CD4-positive, alpha-beta T cell treated with Interleukin-4 for 4 hours (primary cell): ENCODE results near the gene ABCA7.
A peak's percentile ranks its signal among the peaks of the same experiment; 100 is the strongest.

Experiments used
- DNase-seq: peaks from one replicate; pipeline ENCODE4 v3.0.0-alpha.2; 2020

ABCA7 gene

DNA sequence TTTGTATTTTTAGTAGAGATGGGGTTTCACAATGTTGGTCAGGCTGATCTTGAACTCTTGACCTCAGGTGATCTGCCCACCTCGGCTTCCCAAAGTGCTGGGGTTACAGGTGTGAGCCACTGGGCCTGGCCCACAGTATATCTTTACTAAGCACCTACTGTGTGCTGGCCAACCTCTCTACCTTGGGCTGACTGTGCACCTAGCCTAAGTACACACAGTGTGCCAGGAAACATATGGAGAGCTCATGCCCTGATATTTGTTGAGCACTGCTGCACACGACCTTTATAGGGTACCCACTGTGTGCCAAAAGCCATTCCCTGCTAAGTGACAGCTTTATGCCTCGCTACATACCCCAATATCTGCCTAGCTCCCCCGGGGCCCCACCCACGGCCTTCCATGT, 20.8 kb downstream of the ABCA7 start:
- no peak for DNase-seq

DNA sequence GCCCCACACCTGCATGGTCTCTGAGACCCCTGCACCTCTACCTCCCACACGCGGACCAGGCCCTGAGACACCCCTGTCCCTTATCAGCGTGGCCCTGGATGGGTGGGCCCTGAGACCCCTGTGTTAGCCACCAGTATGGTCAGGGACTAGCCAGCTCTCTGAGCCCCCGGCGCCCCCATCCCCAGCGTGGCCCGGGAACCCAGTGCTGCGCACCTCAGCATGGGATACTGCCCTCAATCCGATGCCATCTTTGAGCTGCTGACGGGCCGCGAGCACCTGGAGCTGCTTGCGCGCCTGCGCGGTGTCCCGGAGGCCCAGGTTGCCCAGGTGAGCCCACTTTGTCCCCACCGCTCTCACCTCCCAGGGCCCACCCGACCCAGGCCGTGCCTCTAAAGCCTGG, 22.1 kb downstream of the ABCA7 start:
- DNase-seq = no peak

- DNase-seq = no peak
These were observed 22.6 kb downstream of the ABCA7 start for GRCh38 chr19:1062387-1063029.

GRCh38 chr19:1063030-1063908, 23.4 kb downstream of the ABCA7 start:
- DNase-seq = no peak

DNA sequence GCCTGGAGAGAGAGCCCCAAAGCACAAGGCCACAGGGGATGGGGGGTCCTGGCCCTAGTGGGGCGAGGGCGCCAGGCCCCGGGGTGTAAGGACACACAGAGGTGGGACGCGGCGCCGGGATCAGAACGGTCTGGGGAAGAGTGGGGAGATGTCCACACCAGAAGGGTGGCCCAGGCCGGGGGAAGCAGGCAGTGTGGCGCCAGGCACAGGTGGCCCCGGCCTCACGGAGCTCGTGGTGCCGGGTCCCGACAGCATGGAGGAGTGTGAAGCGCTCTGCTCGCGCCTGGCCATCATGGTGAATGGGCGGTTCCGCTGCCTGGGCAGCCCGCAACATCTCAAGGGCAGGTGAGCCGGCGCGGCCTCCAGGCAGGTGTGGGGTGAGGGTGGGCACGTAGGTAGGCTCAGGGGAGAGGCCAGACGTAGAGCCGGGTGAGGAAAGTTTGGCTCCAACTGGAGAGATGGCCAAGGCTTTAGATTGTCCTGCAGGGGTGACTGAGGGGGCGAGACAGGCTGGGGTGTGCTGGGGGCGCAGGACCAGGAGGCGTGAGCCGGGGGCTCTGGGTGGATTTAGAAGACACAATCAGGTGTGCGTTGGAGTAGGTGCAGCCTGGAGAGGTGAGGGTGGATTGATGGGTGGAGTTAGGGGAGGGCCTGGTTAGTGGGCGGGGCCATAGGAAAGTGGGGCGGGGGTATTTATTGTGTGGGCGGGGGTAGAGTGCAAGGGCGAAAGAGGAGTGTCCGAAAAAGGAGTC, 24.2 kb downstream of the ABCA7 start:
- no peak for DNase-seq

DNA sequence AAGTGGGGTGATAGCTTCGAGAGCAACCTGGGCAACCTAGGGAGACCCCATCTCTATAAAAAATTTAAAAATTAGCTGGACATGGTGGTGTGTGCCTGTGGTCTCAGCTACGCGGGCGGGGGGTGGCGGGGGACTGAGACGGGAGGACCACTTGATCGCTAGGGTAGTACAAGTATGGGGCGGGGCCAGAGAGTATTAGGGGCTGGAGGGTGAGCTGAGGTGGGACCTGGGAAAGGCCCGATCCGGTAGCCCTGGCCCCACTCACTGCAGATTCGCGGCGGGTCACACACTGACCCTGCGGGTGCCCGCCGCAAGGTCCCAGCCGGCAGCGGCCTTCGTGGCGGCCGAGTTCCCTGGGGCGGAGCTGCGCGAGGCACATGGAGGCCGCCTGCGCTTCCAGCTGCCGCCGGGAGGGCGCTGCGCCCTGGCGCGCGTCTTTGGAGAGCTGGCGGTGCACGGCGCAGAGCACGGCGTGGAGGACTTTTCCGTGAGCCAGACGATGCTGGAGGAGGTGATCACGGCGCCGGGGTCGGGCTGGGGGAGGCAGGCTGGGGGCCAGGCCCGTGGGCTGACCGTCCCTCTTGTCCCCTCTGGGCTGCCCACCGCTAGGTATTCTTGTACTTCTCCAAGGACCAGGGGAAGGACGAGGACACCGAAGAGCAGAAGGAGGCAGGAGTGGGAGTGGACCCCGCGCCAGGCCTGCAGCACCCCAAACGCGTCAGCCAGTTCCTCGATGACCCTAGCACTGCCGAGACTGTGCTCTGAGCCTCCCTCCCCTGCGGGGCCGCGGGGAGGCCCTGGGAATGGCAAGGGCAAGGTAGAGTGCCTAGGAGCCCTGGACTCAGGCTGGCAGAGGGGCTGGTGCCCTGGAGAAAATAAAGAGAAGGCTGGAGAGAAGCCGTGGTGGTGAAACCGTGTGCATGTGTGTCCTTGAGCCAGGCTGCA, 25.0 kb downstream of the ABCA7 start:
- DNase-seq = peak; percentile 69

DNA sequence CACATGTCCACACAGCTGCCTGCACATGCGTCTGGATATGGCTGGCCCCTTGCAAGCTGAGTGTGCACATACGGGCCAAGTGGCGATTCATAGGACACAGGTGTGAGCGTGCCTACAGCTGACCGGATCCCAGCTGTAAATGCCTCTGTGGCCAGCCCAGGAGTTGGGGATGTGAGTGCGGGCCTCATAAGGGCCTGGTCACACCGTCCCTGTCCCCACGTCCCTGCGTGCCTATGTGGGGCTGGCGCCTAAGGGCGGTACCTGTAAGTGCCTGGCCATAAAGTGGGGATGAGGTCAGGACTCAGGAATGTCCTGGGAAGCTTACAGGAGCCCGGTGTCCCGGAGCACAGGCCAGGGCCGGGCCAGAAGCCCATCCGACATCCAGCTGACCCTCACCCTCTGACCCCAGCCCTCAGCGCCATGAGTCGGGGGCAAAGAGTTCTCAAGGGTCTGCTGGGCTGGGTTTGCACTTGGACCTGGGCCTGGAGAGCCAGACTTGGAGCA, 25.8 kb downstream of the ABCA7 start:
- no peak for DNase-seq

DNA sequence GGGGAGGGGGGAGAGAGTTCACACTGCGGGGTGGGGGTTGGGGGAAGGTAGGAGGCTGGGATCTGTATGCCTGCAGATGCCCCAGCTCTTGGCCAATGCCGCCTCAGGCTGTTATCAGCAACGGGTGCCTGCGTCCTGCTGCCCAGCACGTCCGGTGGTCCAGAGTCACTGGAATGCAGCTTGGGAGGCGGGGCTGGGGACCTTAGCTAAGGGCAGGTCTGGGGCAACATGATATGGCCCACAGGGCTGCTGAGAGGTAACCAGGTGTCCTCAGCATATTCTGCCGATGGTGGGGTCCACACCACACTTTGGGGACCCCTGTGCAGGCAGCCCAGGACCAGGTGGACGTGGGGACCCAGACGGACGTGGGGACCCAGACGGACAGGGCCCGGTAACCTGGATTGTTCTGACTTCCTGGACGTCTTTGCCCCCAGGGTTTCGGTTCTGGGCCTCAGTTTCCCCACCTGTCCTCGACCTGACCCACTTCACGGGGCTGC, 26.4 kb downstream of the ABCA7 start:
- DNase-seq = no peak

DNA sequence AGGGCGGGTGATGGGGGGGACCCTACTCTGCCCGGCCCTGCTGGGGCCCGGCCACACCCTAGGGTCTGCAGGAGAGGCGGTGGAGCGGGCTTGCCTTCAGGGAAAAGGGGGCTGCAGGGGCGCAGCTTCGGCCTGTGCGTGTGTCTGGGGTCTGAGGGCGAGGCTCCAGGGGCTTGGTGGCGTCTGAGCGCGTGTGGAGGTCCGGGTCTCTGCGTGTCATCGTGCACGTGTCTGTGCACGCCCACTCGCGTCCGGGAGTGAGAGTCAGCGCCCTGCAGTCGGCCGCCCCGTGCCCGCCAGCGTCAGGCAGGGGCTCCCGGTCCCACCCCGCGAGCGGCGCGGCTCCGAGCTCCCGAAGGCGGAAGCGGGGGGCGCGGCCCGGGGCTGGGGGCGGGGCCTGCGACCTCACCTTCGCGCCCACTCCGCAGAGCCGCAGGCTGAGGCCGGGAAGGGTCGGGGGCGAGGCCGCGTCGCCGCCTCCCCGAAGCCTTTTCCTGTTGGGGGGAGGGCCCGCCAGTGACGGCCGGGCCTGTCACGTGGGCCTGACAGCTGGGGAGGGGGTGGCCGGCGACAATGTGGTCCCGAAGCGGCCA, 26.9 kb downstream of the ABCA7 start, which contains the start of gene ARHGAP45:
TSS of gene ARHGAP45 (plus strand) at position 420 of the 593 bp plus-strand sequence. CDS start 239 bp downstream, outside the sequence.
- DNase-seq = peak; percentile 86

GRCh38 chr19:1067341-1067957, 27.5 kb downstream of the ABCA7 start:
- DNase-seq = no peak

GRCh38 chr19:1068009-1069001, 28.4 kb downstream of the ABCA7 start:
- DNase-seq = peak; percentile 79

- peak; percentile 85 for DNase-seq
These were observed 29.3 kb downstream of the ABCA7 start for GRCh38 chr19:1069009-1069779.

DNA sequence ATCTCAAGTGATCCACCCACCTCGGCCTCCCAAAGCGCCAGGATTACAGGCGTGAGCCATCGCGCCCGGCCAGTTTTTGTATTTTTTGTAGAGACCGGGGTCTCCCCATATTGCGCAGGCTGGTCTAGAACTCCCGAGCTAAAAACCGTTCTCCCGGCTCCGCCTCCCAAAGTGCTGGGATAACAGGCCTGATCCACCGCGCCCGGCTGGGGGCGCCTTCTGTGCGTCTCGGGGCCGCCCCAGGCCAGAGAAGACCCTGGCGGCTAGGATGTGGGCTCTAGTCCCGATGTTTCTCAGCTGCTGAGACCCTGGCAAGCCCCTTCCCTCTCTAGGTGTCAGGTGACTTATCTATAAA, 30.6 kb downstream of the ABCA7 start:
- DNase-seq = no peak

- DNase-seq = no peak
These were observed 31.3 kb downstream of the ABCA7 start for GRCh38 chr19:1070931-1071791.

- no peak for DNase-seq
These were observed 32.6 kb downstream of the ABCA7 start for GRCh38 chr19:1072371-1073015.

DNA sequence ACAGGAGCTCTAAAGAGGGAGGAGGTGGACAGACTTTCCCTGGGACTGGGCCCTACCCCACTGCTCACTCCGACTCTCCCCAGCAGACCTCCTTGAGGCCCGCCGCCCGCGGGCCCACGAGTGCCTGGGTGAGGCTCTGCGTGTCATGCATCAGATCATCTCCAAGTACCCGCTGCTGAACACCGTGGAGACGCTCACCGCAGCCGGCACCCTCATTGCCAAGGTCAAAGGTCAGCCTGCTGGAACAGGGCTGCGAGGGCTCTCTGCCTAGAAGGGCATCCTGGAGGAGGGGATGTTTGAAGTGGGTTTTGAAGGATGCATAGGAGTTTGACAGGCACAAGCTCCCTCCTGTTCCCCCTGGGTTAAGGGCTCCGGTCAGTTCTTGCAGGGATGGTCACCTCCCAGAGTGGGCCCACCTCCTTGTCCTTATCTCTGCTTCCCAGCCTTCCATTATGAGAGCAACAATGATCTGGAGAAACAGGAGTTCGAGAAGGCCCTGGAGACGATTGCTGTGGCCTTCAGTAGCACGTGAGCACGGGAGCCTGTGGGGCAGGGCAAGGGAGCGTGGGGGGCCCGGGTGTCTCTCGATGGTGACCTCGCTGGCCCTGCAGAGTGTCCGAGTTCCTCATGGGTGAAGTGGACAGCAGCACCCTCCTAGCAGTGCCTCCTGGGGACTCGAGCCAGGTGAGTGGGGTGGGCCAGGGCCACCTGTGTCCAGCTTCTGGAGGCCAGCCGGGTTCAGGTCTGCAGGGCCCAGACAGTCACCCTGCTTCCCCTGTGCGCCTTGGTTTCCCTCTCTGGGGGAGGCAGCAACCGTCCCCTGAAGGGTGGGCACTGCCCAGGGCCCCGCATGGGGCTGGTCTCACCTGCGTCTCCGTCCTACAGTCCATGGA, 33.4 kb downstream of the ABCA7 start:
- no peak for DNase-seq
